GM12878 (cell line): Measurements from ENCODE around the gene DENND1A. TPM values are rescaled to one million over a fixed set of nuclear protein-coding genes. Genes with fewer than 3 reads are reported as not detected.

Experiments
- ATAC-seq: fragments of 200-7000 bp; cut with Tn5 transposase; 3 replicates; pipeline ENCODE4 v1.9.1; 2020; ENCODE audit warnings: mild to moderate bottlenecking, moderate library complexity
- BruUV-seq: library from RNA; stranded (reverse); fragments of 400-500 nt; replicated peaks from 2 replicates; lab custom pipeline; 2021; lab: Mats Ljungman, UMichigan
- CTCF ChIA-PET: fragments of 300-600 bp; sonication (Branson Sonifier 250); formaldehyde crosslinking; extraction: SDS; loops from one replicate; lab custom pipeline; 2021; ENCODE audit warnings: inconsistent platforms; lab: Yijun Ruan, JAX
- POLR2A ChIA-PET: fragments of 350-600 bp; formaldehyde crosslinking; extraction: SDS; loops from one replicate; lab custom pipeline; 2021; ENCODE audit warnings: inconsistent platforms; lab: Charles Lee
- RAD21 ChIA-PET: fragments of 300-600 bp; sonication (Branson Sonifier 250); formaldehyde crosslinking; loops from one replicate; lab custom pipeline; 2023; ENCODE audit warnings: antibody characterized with exemption; ENCODE audit not compliant: unreplicated experiment; lab: Charles Lee
- SMC1A ChIA-PET: fragments of 300-600 bp; sonication (Branson Sonifier 250); formaldehyde crosslinking; loops from one replicate; lab custom pipeline; 2023; ENCODE audit not compliant: unreplicated experiment, uncharacterized antibody; lab: Charles Lee
- DNase-seq: peaks from one replicate; pipeline ENCODE4 v3.0.0-alpha.2; 2011; ENCODE audit warnings: low read depth, low spot score
- FAIRE-seq: peaks from 3 replicates; lab custom pipeline; 2011; peaks lifted over from hg19 to GRCh38; lab: Jason Lieb, UNC
- H2AFZ ChIP-seq: 2 replicates; pipeline ENCODE4 v1.6.0; 2011; ENCODE audit warnings: low read depth, low read length, control low read depth; ENCODE audit not compliant: control insufficient read depth
- H3K27ac ChIP-seq: 2 replicates; pipeline ENCODE4 v1.5.1; 2011; ENCODE audit warnings: control low read depth; ENCODE audit not compliant: control insufficient read depth, insufficient read depth
- H3K27me3 ChIP-seq, 2 experiments: replicated peaks in 1 of 2; 2 replicates each; pipeline versions ENCODE4 v1.6.0 to v1.6.1; 2011; ENCODE audit warnings: low read length in 1 of 2; ENCODE audit not compliant: control insufficient read depth in 2 of 2, insufficient read depth in 2 of 2
- H3K36me3 ChIP-seq, 2 experiments: 2 replicates each; pipeline ENCODE4 v1.5.1; 2011; ENCODE audit warnings: low read length in 1 of 2; ENCODE audit not compliant: control insufficient read depth in 2 of 2, insufficient read depth in 2 of 2
- H3K4me1 ChIP-seq: 2 replicates; pipeline ENCODE4 v1.6.1; 2011; ENCODE audit warnings: mild to moderate bottlenecking, low read length, moderate library complexity, mixed read lengths; ENCODE audit not compliant: control insufficient read depth, insufficient read depth
- H3K4me2 ChIP-seq: 2 replicates; pipeline ENCODE4 v1.6.0; 2011; ENCODE audit warnings: control low read depth; ENCODE audit not compliant: control insufficient read depth, insufficient read depth
- H3K4me3 ChIP-seq: fragments of 200-600 bp; sonication (generic); 2 replicates; pipeline ENCODE4 v1.5.1; 2016
- H3K79me2 ChIP-seq: 2 replicates; pipeline ENCODE4 v1.6.0; 2011; ENCODE audit warnings: low read length; ENCODE audit not compliant: control insufficient read depth, insufficient read depth
- H3K9ac ChIP-seq: 2 replicates; pipeline ENCODE4 v1.8.0; 2011; ENCODE audit warnings: low read length, control low read depth, mixed read lengths; ENCODE audit not compliant: control insufficient read depth, insufficient read depth
- H3K9me3 ChIP-seq: replicated peaks from 3 replicates; pipeline ENCODE4 v1.5.1; 2011; ENCODE audit warnings: mild to moderate bottlenecking, low read length; ENCODE audit not compliant: control insufficient read depth, insufficient read depth
- H4K20me1 ChIP-seq: 2 replicates; pipeline ENCODE4 v1.6.0; 2011; ENCODE audit not compliant: control insufficient read depth, insufficient read depth
- ESRRA ChIP-seq: IDR thresholded peaks from 2 replicates; pipeline ENCODE4 v1.6.1; 2012; ENCODE audit warnings: mild to moderate bottlenecking, low read length, improper control_type of control experiment
- IKZF1 ChIP-seq: fragments of 450-650 bp; conservative IDR thresholded peaks from 2 replicates; pipeline ENCODE4 v1.6.1; 2017; ENCODE audit warnings: antibody characterized with exemption, mild to moderate bottlenecking
- ZNF24 ChIP-seq: fragments of 450-650 bp; IDR thresholded peaks from 2 replicates; pipeline ENCODE4 v1.6.1; 2017; ENCODE audit warnings: antibody characterized with exemption, mild to moderate bottlenecking
- WGBS: methylation state at CpG from one replicate; pipeline ENCODE4 v1.1.6; 2016; ENCODE audit warnings: low lambda C conversion rate; ENCODE audit not compliant: insufficient replicate concordance, insufficient coverage; ENCODE audit errors: missing lambda C conversion rate; 5-methylcytosine and 5-hydroxymethylcytosine counted together
- in situ Hi-C: fragments of 300-500 bp; cut with MboI; formaldehyde crosslinking; loops from 9 replicates; pipeline ENCODE4 v1.14.3; 2018; ENCODE audit warnings: mixed read lengths
- intact Hi-C: fragments of 100-400 bp; cut with micrococcal nuclease; formaldehyde crosslinking; loops from one replicate; pipeline ENCODE4 v1.14.2; 2022; ENCODE audit not compliant: unreplicated experiment
- polyA plus RNA-seq, 11 experiments: library from polyadenylated mRNA; depleted of rRNA in 4 of 11; unstranded in 6 of 11; stranded (reverse) in 5 of 11; fragments of >200 nt; fragmentation: Nextera tagmentation in 4 of 11; fragmentation: Illumina TruSeq in 1 of 11; extraction: Ambion mirVana in 4 of 11; extraction: Trizol in 1 of 11; gene quantifications; 1 replicate in 1 of 11; 2 replicates in 10 of 11; pipeline versions ENCODE4 v1.2.1 to v1.2.3, GENCODE V29; 2011 to 2016; ENCODE audit warnings: inconsistent platforms in 2 of 11, missing spikeins in 2 of 11, low read depth in 1 of 11
- total RNA-seq, 4 experiments: library from RNA; depleted of rRNA in 3 of 4; stranded (reverse); fragments of >200 nt in 3 of 4; fragmentation: Illumina TruSeq in 1 of 4; extraction: Trizol in 1 of 4; gene quantifications; 2 replicates each; pipeline versions ENCODE4 v1.2.1 to v1.2.3, GENCODE V29; 2013 to 2021

Gene DENND1A
- total and polyA plus RNA-seq, 10 of the 15 experiments (the other 5 are each of a cell fraction or from before 2014, with no cell fraction given): 14.1 to 48.6 (median 35.2) TPM

GRCh38 chr9:123348317-123348992, 581.5 kb downstream of the DENND1A start:
- CTCF ChIA-PET: interaction anchor here (0.6 to 4.4 kb wide), 35 partner anchors 9 to 452 kb away, joined by 3 to 115 read pairs (median 7); partner anchors contain the start of genes RABGAP1 and STRBP
- Histone ChIP-seq H3K4me1 (peaks cover 28% of the 10 kb centered on the region), H3K4me3 (no peak overlapping the region), H4K20me1 (no peaks in the 10 kb centered on the region), H3K27me3 (no peaks in the 10 kb centered on the region; a peak in 1 of 4 replicates), H3K36me3 (no peaks in the 10 kb centered on the region), H3K9ac (no peak overlapping the region), H3K4me2 (no peak overlapping the region), H3K27ac (no peak overlapping the region), H3K79me2 (no peaks in the 10 kb centered on the region), H2AFZ (no peak overlapping the region), H3K9me3 (no peaks in the 10 kb centered on the region)
- POLR2A ChIA-PET: interaction anchor here (0.5 to 1.1 kb wide), 3 partner anchors 9 to 260 kb away, joined by 3 to 4 read pairs (median 4); no protein-coding TSS in a partner anchor
- FAIRE-seq: no peak
- TF ChIP-seq ESRRA: no peak
- TF ChIP-seq IKZF1: peak; percentile 40
- peak; percentile 88 for TF ChIP-seq ZNF24
- BruUV-seq: no TSS peak
- ATAC-seq: peak; percentile 26
- WGBS: 59% methylated on average over 9 of the region's 9 CpGs
- intact Hi-C loops: loop anchor here (10.0 kb wide), 2 partner anchors 444 to 514 kb away; partner anchors contain the start of gene RC3H2
- in situ Hi-C loops: no loop called here
- RAD21 ChIA-PET: interaction anchor here (0.7 to 3.4 kb wide), 18 partner anchors 9 to 849 kb away, joined by 3 to 47 read pairs (median 6); no protein-coding TSS in a partner anchor
- SMC1A ChIA-PET: interaction anchor here (0.7 to 3.6 kb wide), 28 partner anchors 9 to 1249 kb away, joined by 3 to 52 read pairs (median 4); partner anchors contain the start of gene STRBP
- no peak for DNase-seq
